Gastroesophageal sphincter (tissue), 4 donors: Measurements from ENCODE around the gene EPB41L4B. TPM values are rescaled to one million over a fixed set of nuclear protein-coding genes. Genes with fewer than 3 reads are reported as not detected.

Experiments used
- ATAC-seq: fragments of 150-250 bp; one replicate; pipeline ENCODE4 v1.9.1; 2016; ENCODE audit warnings: mild to moderate bottlenecking, moderate library complexity
- H3K27ac ChIP-seq, 4 donors: fragments of 200-600 bp; sonication (generic) in 3 of 4; 1 replicate in 3 of 4; 2 replicates in 1 of 4; pipeline ENCODE4 v1.5.1; 2016 to 2019
- H3K27me3 ChIP-seq: fragments of 200-600 bp; sonication (generic); one replicate; pipeline ENCODE4 v1.5.1; 2019
- H3K36me3 ChIP-seq, 2 donors: fragments of 200-600 bp; sonication (generic); one replicate each; pipeline ENCODE4 v1.5.1; 2019; ENCODE audit warnings: control low read depth in 1 of 2
- H3K4me1 ChIP-seq, 3 donors: fragments of 200-600 bp; sonication (generic); 1 replicate in 2 of 3; 2 replicates in 1 of 3; pipeline ENCODE4 v1.5.1; 2016 to 2019; ENCODE audit warnings: control low read depth in 2 of 3
- H3K4me3 ChIP-seq, 2 donors: fragments of 200-600 bp; sonication (generic); one replicate each; pipeline ENCODE4 v1.5.1; 2019; ENCODE audit warnings: mild to moderate bottlenecking in 1 of 2, moderate library complexity in 1 of 2
- H3K9me3 ChIP-seq, 3 donors: fragments of 200-600 bp; sonication (generic); one replicate each; pipeline ENCODE4 v1.5.1; 2017 to 2019; ENCODE audit warnings: control low read depth in 2 of 3
- EP300 ChIP-seq: sonication (generic); formaldehyde crosslinking; IDR thresholded peaks from one replicate; pipeline ENCODE4 v1.6.1; 2017; ENCODE audit warnings: antibody characterized with exemption, mild to moderate bottlenecking
- POLR2A ChIP-seq, 2 donors: fragments of 450-650 bp; IDR thresholded peaks; one replicate each; pipeline ENCODE4 v1.6.1; 2017; ENCODE audit warnings: antibody characterized with exemption in 2 of 2, mild to moderate bottlenecking in 2 of 2, moderate library complexity in 1 of 2
- POLR2AphosphoS5 ChIP-seq: sonication (generic); formaldehyde crosslinking; IDR thresholded peaks from one replicate; pipeline ENCODE4 v1.6.1; 2017; ENCODE audit warnings: antibody characterized with exemption
- WGBS, 2 donors: methylation state at CpG; one replicate each; pipeline ENCODE4 v1.1.5; 2018; ENCODE audit warnings: low coverage in 1 of 2; 5-methylcytosine and 5-hydroxymethylcytosine counted together
- total RNA-seq, 4 donors: library from RNA; depleted of rRNA; stranded (reverse); fragments of >200 nt; gene quantifications; one replicate each; pipeline ENCODE4 v1.1.0, GENCODE V29; 2016
- TF ChIP-seq, protein P1 (sequence below), 4 experiments: fragments of 200-600 bp in 2 of 4; fragments of 450-650 bp in 2 of 4; sonication (generic) in 1 of 4; IDR thresholded peaks; one replicate each; pipeline ENCODE4 v1.5.1; 2017 to 2019; ENCODE audit warnings: antibody characterized with exemption in 4 of 4, mild to moderate bottlenecking in 2 of 4, moderate library complexity in 2 of 4

Gene EPB41L4B
- total RNA-seq, 4 donors from 2014 or later: 1.2 to 1.7 (median 1.4) TPM; not detected in 1

DNA sequence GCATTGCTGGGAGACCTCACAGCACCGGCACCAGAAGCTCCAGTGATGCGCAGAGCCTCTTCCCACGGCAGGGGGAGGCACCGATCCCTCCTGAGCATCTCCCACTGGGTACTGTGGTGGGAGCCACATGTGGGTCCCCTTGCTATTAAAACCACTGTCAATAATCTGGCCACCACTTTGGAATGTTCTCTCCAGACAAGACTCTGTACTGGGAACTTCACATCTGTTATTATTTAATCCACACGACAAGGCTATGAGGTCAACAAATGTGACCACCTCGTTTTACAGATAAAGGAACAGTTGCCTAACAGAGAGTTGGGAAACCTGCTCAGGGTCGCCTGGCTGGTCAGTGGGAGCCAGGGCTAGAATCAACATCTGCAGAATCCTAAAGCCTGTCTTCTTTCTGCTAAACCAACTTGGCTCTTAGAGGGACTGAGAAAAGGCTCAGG, 72.7 kb downstream of the EPB41L4B start:
- H3K4me1 ChIP-seq: no peaks in the 10 kb centered on the region
- ATAC-seq: no peak
- TF ChIP-seq EP300: no peak
- TF ChIP-seq, protein P1, sequence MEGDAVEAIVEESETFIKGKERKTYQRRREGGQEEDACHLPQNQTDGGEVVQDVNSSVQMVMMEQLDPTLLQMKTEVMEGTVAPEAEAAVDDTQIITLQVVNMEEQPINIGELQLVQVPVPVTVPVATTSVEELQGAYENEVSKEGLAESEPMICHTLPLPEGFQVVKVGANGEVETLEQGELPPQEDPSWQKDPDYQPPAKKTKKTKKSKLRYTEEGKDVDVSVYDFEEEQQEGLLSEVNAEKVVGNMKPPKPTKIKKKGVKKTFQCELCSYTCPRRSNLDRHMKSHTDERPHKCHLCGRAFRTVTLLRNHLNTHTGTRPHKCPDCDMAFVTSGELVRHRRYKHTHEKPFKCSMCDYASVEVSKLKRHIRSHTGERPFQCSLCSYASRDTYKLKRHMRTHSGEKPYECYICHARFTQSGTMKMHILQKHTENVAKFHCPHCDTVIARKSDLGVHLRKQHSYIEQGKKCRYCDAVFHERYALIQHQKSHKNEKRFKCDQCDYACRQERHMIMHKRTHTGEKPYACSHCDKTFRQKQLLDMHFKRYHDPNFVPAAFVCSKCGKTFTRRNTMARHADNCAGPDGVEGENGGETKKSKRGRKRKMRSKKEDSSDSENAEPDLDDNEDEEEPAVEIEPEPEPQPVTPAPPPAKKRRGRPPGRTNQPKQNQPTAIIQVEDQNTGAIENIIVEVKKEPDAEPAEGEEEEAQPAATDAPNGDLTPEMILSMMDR (IDR thresholded peaks at IDR 0.05): no peak
- no peak for TF ChIP-seq POLR2AphosphoS5
- no peak for TF ChIP-seq POLR2A (IDR thresholded peaks at IDR 0.05)
- H3K27ac ChIP-seq: no peak overlapping the region
- H3K4me3 ChIP-seq: no peak overlapping the region
- H3K9me3 ChIP-seq: no peaks in the 10 kb centered on the region
- H3K36me3 ChIP-seq: no peaks in the 10 kb centered on the region
- peaks cover 9% of the 10 kb centered on the region for H3K27me3 ChIP-seq
- 43 to 72% methylated on average over 3 of the region's 7 CpGs for WGBS, 2 donors

DNA sequence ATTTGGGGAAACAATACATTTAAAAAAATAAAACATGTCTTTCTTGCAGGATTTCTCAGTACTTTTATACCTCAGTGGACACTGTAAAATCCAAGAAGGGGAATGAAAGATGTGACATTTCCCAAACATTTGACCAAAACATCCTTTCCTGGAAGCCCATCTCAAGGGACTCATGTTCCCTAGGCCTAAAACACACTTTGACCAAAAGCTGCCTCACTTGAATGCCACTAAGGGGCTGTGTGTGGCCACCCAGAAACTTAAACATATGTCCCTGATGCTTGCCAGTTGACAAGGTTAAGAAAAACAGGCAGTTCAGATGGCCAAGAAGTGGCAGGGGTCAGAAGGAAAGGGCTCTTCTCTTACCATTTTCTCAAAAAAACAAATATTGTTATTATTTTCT, 73.6 kb downstream of the EPB41L4B start:
- ATAC-seq: no peak
- TF ChIP-seq EP300 (no peak), POLR2A (IDR thresholded peaks at IDR 0.05) (no peak), POLR2AphosphoS5 (no peak)
- TF ChIP-seq, protein P1 (IDR thresholded peaks at IDR 0.05): no peak
- Histone ChIP-seq H3K9me3 (no peaks in the 10 kb centered on the region), H3K36me3 (no peaks in the 10 kb centered on the region), H3K4me1 (no peaks in the 10 kb centered on the region), H3K4me3 (no peak overlapping the region), H3K27ac (no peak overlapping the region), H3K27me3 (peaks cover 9% of the 10 kb centered on the region)

DNA sequence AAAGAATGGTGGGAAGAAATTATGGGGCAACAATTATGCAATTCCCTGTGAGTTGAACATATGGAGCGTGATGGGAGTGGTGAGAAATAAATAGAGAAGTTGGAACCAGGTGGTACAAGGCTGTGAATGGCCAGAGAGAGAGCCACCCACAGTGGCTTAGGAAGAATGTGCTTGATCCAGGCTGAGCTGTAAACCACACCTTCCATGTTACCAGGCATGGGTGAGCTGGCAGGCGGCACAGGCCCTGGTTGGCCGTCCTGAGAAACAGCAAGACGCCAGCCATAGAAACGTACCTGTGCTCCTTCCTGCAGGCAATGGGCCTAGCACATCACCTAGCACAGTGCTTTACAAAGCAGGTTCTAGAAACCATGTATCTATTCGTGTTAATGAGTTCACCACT, 74.3 kb downstream of the EPB41L4B start:
- TF ChIP-seq EP300 (no peak), POLR2AphosphoS5 (no peak), POLR2A (IDR thresholded peaks at IDR 0.05) (no peak)
- TF ChIP-seq, protein P1 (IDR thresholded peaks at IDR 0.05): no peak
- Histone ChIP-seq H3K27ac (no peak overlapping the region), H3K36me3 (no peaks in the 10 kb centered on the region), H3K4me1 (no peaks in the 10 kb centered on the region), H3K27me3 (peaks cover 9% of the 10 kb centered on the region), H3K9me3 (no peaks in the 10 kb centered on the region), H3K4me3 (no peak overlapping the region)
- 25 to 81% methylated on average over 1 to 2 of the region's 6 CpGs for WGBS, 2 donors
- no peak for ATAC-seq

DNA sequence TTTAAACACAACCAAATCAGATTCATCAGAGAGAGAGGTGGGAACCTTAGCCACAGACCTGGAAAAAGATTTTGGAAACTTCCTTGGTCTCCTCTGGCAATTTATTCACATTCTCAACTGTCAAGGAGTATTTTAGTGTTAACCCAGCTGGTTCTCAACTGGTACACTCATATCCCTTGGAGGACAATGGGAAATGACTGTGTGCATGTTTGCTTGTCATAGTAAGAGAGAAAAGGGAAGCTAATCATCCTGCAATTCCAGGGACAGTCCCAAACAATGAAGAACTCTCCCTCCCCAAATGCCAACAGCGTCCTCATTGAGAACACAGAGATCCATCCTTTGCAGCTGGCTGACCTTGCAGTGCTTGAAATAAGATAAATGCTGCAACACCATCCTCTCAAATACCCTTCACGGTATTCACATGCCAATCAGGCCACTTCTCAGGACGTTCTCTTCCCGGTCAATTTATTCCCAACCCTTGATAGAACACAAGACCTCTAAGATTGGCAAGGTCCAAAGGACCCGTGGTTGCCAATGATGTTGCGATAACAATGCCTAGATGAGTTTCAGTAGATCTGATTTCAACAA, 75.5 kb downstream of the EPB41L4B start:
- 85 to 92% methylated on average over 5 to 6 of the region's 6 CpGs for WGBS, 2 donors
- Histone ChIP-seq H3K36me3 (no peaks in the 10 kb centered on the region), H3K4me3 (no peak overlapping the region), H3K27ac (no peak overlapping the region), H3K4me1 (no peaks in the 10 kb centered on the region), H3K9me3 (no peaks in the 10 kb centered on the region), H3K27me3 (peaks cover 9% of the 10 kb centered on the region)
- TF ChIP-seq, protein P1 (IDR thresholded peaks at IDR 0.05): no peak
- ATAC-seq: no peak
